Measurements from ENCODE around the gene MYPN.
"Not testable (repeated sequence)": the region's sequence is repeated elsewhere in the genome, so short reads cannot be mapped to it uniquely, and the experiment has no call there.

MYPN gene

DNA sequence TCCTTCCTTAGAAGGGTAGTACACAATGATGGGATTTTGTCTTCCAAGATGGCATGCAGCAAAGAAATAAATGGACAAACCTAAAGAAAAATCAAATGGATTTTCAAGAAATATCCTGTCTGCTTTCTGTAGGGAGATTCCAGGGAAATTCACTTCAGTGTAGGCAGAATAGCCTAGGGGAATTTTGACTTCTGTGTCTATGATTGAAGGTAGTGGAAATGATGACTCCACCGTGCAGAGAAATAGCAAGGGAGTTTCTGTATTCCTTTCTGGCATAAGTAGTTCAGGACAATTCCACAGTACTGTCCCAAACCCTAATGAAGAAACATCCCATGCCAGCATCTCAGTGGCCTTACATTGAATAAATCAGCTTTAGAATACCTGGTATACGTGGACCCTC, 113.1 kb downstream of the MYPN start:
- in situ Hi-C loops (cut with MboI; ENCODE audit: low sequenced_read_pairs), result no loop called here

DNA sequence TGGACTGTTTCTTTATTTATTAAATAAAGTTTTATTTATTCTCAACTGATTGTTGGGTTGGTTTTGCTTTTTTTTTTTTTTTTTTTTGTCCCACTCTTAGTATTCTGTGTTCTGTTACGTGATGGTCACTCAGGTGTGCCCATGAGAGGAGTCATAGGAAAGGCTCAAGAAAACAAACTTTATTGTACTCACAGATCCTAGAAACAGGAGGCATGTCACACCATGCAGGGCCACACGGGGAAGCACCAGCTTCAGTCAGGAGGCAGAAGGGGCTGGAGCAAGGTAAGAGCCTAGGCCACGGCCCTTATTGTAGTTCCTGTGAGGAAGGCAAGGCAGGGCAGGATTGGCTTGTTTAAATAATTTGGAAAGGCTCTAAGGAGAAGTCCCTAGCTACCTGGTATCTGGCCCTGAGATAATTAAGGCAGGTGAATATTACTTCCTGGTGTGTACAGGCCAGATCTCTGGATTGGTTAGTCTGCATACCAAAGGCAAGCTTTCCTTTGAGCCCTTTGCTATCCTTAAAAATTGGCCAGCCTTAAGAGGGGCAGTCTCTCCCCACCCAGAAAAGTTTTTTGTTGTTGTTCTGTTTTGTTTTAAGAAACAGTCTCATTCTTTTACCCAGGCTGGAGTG, 114.4 kb downstream of the MYPN start:
- in situ Hi-C loops (cut with MboI; ENCODE audit: low sequenced_read_pairs), result no loop called here

DNA sequence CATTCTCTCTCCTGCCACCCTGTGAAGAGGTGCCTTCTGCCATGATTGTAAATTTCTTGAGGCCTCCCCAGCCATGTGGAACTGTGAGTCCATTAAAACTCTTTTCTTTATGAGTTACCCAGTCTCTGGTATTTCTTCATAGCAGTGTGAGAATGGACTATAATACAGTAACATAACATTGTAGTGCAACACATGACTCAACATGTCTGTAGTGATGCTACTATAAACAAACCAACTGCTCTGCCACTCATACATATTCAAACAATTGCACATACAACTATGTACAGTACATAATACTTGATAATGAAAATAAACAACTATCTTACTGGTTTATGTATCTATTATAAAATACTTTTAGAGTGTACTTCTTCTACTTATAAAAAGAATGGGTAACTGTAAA, 115.5 kb downstream of the MYPN start:
- in situ Hi-C loops (cut with MboI; ENCODE audit: low sequenced_read_pairs), result no loop called here

DNA sequence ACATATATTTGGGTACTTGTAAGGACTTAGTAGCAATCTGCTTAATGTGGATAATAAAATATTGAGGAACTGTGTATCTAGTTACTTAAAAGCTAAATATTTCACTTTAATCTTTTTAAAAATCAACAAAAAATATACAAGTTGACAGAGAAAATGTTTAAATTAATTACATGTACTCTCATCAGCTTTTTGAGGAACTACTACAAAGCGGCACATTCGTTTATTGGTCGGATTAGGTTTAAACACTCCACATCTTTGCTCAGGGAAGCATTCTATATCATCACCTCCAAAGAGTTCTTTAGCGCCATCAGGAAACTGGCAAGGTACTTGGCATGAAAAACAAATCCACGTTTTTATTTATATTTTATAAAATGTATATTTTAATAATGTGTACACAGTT, 121.0 kb downstream of the MYPN start:
- in situ Hi-C loops (cut with MboI; ENCODE audit: low sequenced_read_pairs), result no loop called here

DNA sequence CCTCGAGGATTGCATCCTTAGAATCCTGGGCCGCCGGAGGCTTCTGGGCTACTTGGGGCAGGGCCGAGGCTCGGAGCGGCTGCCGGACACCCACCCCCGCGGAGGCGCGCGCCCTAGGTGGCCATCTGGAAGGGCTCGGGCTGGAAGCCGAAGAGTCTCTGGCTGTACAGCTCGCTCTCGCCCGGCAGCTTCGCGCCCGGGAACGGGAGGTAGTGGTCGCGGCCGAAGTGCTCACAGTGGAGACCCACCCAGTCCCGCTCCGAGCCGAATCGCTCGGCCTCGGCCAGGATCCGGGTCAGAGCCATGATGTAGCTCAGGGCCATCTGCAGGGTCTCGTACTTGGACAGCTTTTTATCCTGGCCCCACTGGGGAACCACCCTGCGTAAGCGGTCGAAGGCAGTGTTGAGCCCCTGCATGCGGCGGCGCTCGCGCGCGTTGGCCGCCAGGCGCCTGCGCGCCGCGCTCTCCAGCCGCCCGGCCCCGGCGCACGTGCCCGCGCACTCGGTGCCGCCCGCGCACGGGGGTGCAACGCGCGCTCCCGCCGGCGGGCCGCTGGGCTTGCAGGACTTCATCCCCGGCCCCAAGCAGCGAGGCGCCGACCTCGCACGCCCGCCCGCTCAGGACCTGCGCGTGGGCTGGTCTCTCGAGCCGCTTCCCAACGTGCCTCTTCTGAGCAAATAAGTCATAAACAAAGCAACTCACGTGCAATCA, 122.0 kb downstream of the MYPN start:
- in situ Hi-C loops (cut with MboI; ENCODE audit: low sequenced_read_pairs), result no loop called here

DNA sequence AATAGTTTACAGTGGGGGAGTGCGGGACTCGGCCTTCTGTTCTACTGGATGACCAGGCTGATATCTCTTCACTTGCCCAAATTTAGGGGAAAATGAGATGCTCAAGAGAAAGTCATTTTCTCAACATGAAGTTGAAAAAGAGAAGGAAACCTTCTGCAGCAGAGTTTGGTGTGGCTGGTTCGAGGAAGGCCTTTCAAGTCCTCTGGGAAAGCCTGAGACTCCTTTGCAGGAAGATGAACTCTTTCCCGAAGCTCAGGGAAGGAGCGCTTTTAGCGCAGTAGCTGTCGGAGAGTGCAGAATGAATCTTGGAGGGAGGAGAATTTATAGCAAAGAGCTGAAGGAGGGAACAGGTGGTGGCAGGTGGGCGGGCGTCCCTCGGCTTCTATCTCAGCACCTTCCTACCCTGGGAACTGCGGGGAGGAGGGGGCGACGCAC, 122.5 kb downstream of the MYPN start, which contains the start of gene ATOH7:
TSS of gene ATOH7 (minus strand) at position 297 of the 435 bp plus-strand sequence. CDS start 436 bp downstream, outside the sequence.
- in situ Hi-C loops (cut with MboI; ENCODE audit: low sequenced_read_pairs), result no loop called here

DNA sequence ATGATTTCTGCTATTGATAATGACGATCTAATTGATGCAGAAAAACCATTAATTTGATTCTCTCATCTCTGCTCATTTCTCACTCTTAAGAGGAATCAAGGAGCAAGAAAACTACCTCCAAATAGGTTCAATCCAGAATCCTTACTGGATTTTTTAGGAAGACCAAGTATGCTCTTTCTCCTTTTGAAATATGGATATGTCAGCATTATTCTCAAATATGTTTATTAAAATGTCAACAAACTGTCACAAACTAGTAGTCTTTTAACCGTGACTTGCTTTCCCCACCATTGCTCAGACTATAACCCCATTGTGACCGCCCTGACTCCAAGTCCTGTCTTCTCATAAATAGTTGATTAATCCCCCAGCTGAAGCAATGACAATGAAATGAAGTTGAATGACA, 123.8 kb downstream of the MYPN start:
- in situ Hi-C loops (cut with MboI; ENCODE audit: low sequenced_read_pairs), result no loop called here

DNA sequence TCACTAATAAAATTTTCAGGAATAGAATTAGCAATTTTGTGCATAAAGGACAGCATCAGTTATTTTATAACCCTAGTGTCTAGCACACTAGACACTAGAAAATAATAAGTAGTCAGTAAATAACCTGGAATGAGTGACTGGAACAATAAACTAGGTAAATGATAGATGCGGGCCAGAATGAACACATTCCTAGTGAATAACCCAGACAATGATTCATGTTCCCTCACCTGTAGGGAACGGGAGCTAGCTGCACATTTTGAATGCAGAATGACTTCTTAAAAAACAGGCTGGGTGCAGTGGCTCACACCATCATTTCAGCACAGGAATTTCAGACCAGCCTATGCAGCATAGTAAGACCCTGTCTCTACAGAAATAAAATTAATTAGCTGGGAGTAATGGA, 125.8 kb downstream of the MYPN start:
- in situ Hi-C loops (cut with MboI; ENCODE audit: low sequenced_read_pairs), result no loop called here

DNA sequence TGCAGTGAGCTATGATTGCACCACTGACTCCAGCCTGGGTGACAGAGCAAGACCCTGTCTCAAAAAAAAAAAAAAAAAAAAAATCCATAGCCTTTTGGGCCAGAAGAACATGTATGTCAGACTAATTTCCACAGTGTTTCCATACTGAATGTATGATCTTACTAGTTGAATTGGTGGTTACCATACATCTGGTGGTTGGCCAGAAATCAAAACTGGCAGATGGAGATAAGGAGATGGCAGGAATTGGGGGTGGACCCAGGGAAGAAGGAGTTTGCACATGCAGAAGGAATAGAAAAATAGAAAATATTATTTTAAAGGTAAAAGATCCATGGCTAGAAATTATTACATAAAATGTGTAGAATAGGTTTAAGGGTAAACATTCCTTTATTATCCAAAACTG, 126.3 kb downstream of the MYPN start:
- in situ Hi-C loops (cut with MboI; ENCODE audit: low sequenced_read_pairs), result no loop called here

DNA sequence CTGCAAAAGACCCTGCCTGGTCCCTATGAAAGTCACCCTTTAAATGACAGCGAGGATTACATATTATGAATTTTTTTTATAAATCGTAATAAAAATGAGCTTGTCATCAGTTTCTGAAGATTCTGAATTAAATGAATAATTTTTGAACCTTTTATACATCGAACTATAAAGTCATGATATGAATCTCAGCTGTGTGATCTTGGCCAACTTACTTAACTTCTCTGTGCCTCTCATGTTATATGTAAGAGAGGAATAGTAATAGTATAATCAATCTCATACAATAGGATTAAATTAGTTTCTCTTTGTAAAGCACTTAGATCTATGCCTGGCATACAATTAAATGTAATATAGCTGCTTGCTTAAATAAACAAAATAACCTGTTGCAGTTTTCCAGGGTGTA, 127.9 kb downstream of the MYPN start:
- in situ Hi-C loops (cut with MboI; ENCODE audit: low sequenced_read_pairs), result no loop called here

DNA sequence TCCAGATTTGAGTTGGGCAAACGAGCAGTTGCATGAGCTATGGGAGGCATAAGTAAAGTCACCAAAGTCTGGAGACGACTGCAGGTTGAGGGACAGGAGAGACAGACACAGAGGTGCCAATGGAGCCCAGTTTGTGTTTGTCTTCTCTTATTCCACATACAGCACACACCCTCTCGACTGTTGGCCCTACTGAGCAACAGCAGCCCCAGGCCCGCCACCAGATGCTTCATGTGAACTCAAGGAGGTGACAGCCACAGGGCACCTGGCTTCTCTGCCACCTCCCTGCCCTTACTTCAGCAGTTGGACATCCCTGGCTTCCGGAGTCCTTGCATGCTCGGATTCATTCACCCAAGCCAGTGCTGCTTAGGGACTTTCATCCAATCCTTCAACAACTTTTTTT, 129.1 kb downstream of the MYPN start:
- in situ Hi-C loops (cut with MboI; ENCODE audit: low sequenced_read_pairs), result no loop called here

DNA sequence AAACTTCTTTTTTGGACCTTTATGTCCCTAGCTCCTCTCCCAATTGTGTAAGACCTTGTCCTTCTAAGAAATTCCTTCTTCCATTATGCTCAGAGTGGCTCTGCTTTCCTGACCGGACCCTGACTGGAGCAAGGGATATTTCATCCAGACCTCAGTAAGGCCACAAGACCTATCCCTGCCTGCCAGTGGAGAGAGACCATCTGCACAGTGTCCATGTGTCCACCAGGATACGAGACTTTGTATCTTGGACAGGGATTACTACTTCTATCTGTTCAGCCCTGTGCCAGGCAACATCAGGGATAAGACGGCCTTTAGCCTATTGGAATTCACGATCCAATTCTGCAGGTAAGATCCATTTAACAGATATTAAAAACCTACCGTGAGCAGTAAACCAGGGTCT, 129.8 kb downstream of the MYPN start:
- in situ Hi-C loops (cut with MboI; ENCODE audit: low sequenced_read_pairs), result no loop called here

DNA sequence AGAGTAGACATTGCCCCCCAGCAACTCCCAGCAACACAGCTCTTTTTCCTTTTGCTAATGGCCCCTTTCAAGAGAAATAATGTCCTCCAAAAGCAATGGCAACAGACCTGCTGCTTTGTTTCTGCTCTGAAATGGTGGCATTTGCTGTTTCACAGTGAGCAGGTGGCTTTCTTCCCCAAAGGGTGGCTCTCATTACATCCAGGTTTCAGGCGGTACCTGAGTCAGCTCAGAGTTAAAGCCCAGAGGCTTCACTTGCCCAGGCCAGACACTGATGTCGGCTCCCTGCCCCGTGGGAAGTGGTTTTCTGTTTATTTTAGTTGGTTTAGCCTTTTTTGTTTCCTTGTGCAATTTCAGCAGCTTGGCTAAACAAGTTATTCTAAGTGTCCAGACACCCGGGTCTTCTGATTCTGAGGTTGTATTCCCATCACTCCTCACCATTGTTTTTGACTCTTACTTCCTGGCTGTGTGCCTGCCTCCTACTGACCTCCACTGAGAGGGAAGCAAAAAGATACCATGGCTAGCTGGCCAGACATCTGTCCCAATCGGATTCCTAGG, 130.4 kb downstream of the MYPN start:
- in situ Hi-C loops (cut with MboI; ENCODE audit: low sequenced_read_pairs), result no loop called here

DNA sequence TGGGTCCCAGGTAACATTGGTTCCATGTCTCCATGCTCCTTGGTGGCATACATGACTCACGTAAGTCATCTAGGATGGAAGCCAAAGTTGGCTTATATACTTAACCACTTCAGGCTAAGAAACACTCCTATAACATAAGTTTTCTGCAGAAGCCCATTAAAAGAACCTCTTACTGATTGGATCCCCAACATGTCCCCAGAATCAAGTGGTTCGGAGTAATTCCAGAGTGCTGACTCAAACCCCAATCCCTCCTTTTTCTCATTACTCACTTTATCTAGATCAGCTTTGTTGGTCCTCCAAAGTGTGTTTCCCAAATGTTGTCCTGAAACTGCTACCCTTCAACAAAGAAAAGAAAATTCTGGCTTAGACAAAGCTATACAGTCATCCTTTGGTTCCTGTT, 132.8 kb downstream of the MYPN start:
- in situ Hi-C loops (cut with MboI; ENCODE audit: low sequenced_read_pairs), result no loop called here

DNA sequence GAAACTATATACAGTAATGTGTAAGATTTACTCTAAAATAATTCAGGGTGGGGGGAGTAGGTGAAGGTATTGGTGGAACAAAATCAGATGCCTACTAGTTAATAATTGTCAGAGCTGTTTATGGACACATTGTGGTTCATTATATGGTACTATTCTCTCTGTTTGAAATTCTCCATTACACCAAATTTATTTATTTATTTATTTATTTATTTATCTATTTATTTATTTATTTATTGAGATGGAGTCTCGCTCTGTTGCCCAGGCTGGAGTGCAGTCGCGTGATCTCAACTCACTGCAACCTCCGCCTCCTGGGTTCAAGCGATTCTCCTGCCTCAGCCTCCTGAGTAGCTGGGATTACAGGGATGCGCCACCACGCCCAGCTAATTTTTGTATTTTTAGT, 137.1 kb downstream of the MYPN start:
- in situ Hi-C loops (cut with MboI; ENCODE audit: low sequenced_read_pairs), result not testable (repeated sequence)

DNA sequence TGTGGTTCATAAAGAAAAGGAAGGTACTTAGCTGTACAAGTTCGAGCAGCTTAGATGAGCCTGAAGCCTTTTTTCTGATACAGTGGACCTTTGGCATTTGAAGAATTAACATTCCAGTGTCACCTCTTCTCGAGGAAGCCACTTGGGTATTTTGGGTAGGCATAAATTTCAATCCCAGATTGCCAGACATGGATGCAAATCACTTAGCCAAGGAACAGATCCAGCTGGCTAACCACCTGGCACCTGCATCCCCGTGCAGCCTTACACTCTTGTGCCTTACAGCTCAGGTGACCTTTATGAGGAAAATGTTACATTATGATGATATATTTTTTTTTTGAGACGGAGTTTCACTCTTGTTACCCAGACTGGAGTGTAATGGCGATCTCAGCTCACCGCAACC, 138.6 kb downstream of the MYPN start:
- in situ Hi-C loops (cut with MboI; ENCODE audit: low sequenced_read_pairs), result no loop called here

DNA sequence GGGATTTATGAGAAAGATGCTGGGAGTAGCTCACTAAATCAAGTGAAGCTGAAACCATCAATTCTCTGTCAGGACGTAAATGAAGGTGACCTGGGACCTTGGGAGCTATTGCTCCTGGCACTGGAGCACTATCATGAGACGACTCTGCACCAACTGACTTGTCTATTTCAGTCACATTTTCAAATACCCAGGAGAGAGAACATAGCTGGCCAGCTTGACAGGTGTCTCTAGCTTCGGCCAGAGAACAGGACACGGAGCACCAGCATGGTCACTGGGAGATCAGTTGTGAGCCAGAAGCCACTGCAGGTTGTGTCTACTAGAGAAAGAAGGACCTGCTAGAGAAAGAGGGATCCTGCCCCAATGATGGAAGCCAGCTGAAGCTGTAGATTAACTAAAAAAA, 140.0 kb downstream of the MYPN start:
- in situ Hi-C loops (cut with MboI; ENCODE audit: low sequenced_read_pairs), result no loop called here

DNA sequence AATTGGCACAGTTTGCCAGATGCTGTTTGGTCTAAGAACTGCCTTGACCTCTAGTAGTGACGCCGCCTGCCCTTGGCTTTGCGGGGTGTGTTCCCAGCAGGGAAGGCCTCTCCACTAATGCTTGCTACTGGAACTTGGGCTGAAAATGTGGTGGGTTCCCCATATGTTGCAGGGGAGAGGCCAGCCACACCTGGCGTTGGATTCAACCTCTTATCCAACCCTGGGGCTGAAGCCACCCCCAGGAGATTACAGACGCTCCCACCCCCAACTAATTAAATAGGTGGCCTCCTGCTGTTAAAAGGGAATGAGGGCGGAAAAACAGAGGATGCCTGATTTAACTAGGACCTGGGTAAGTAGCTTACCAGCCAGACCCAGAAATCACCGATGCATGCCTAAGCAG, 141.9 kb downstream of the MYPN start:
- in situ Hi-C loops (cut with MboI; ENCODE audit: low sequenced_read_pairs), result no loop called here

DNA sequence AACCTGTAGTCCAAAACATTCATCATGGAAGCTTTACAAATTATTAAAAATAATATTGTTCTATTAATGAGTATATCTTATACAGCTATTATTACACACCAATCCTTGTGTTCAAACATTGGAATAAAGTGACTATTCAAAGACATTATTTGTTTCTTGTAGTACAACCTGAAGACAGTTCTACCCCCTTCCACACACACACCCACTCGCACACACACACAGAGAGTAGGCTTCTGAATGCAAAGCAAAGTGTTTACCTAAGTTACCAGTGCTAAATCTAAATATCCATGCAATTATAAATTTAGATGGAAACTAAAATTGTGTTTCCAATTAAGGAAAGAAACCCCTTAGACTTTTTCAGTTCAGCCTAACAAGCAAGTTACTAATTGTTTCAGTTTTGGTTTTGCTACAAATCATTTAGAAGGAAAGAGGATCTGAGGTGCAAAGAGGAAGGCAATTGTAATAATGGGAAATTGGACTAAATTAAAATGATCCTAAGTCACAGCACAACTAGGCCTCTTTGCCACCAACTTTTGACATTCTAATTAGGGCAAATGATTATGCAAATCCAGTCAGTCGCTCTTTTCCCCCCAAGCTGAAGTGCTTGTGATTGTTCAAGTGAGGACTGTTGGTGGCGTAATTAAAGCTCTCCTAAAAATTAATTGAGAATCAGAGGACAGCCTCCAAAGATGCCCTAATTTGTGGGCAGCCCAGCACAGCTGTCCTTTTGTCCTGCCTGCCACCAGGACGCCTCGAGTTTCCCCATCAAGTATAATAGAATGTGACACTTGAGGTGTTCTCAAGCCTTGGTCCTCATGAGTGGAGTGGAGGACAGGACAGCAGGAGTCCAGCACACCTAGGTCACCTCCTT, 142.6 kb downstream of the MYPN start:
- in situ Hi-C loops (cut with MboI; ENCODE audit: low sequenced_read_pairs), result no loop called here

DNA sequence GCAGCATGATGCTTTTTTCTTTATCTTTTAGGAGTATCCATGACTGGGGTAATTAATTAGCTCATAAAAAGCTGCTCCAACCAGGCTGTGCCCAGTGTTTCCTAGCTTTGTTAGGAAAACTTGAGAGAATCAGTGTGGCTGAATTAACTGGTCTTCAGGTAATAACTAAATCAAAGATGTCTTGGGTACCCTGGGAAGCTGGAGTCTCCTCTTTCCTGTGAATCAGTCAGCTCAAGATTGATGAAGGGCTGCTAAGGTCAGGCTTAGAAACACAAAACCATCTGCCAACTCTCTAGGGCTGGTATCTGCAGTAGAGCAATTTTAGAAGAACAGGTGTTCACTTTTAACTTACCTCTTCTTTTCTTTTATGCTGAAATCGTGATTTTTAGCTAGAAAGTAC, 144.1 kb downstream of the MYPN start:
- in situ Hi-C loops (cut with MboI; ENCODE audit: low sequenced_read_pairs), result no loop called here

DNA sequence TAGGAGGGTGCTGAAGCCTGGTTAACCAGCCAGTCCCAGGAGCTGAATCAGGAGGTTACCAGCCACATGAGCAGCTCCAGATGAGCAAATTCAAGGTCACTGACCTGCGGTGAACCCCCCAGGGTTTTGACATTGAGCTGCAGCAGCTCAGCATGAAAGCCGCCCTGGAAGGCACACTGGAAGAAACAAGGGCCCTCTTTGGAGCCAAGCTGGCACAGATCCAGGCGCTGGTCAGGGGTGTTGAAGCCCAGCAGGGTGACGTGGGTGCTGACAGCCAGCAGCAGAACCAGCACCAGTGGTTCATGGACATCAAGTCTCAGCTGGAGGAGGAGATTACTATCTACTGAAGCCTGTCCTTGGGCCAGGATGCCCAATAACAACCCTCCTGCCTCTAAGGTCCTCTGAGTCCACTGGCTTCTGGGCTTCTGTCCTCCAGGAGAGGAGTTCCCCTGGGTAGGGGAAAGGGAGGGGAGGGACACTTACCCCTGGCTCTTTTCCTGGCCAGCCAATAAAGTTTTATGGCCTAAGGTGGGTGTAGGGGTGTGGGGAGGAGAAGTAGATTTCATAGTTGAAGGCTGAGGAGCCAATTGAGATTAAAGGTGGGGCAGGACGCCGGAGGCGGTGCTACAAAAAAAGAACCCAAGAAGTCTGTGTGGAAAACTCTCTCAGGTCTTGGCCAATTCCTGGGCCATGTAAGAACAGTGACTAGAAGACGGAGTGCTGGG, 152.0 kb downstream of the MYPN start:
- in situ Hi-C loops (cut with MboI; ENCODE audit: low sequenced_read_pairs), result no loop called here

Measured in HL-60/S4 treated with retinoic acid at 250 ng/mL for 4 days and 3 days (cell line).